ENCODE results near the gene GABPB1.

GRCh38 chr15:50244959-50245624, 109.9 kb downstream of the GABPB1 start:
- TF ChIP-seq MAFK (conservative IDR thresholded peaks at IDR 0.05 in 1 of 2, IDR thresholded peaks at IDR 0.05 in 1 of 2; ENCODE audit: low read length in 2 of 2) (no peak), ZFP1 (CRISPR knock-in tag; IDR thresholded peaks at IDR 0.05) (no peak), ZMAT3 (CRISPR knock-in tag; conservative IDR thresholded peaks at IDR 0.05) (no peak), HDAC2 (CRISPR knock-in tag; IDR thresholded peaks at IDR 0.05) (no peak), SALL1 (CRISPR knock-in tag; IDR thresholded peaks at IDR 0.05) (peak; percentile 76), PCBP1 (IDR thresholded peaks at IDR 0.05; ENCODE audit: borderline replicate concordance, low read depth, low read length) (no peak), BRD4 (CRISPR knock-in tag; IDR thresholded peaks at IDR 0.05) (no peak)

Measured in HepG2 (cell line).